Measurements from ENCODE around the gene NOXRED1.

Gene NOXRED1

GRCh38 chr14:77356899-77357298, 66.4 kb downstream of the NOXRED1 start:
- intact Hi-C loops (cut with DNase I), result no loop called here

GRCh38 chr14:77355811-77356210, 67.5 kb downstream of the NOXRED1 start:
- DNase-seq, result no peak
- intact Hi-C loops (cut with DNase I), result no loop called here

More at GRCh38 chr14:77356899-77357298, 66.4 kb downstream of the NOXRED1 start:
- no peak for DNase-seq

- peak in 2 of 42 donors; percentile 31 to 47 for DNase-seq
- intact Hi-C loops (cut with DNase I), result no loop called here
Measured at GRCh38 chr14:77353469-77354141, 69.7 kb downstream of the NOXRED1 start.

- no peak for DNase-seq
- intact Hi-C loops (cut with DNase I), result no loop called here
Measured at GRCh38 chr14:77347751-77348150, 75.6 kb downstream of the NOXRED1 start.

- DNase-seq, result no peak
- intact Hi-C loops (cut with DNase I), result no loop called here
Measured at GRCh38 chr14:77346495-77346894, 76.8 kb downstream of the NOXRED1 start.

GRCh38 chr14:77344377-77344996, 78.8 kb downstream of the NOXRED1 start:
- intact Hi-C loops (cut with DNase I), result no loop called here
- no peak for DNase-seq
